Measurements from ENCODE around the gene OR7D4.

DNA sequence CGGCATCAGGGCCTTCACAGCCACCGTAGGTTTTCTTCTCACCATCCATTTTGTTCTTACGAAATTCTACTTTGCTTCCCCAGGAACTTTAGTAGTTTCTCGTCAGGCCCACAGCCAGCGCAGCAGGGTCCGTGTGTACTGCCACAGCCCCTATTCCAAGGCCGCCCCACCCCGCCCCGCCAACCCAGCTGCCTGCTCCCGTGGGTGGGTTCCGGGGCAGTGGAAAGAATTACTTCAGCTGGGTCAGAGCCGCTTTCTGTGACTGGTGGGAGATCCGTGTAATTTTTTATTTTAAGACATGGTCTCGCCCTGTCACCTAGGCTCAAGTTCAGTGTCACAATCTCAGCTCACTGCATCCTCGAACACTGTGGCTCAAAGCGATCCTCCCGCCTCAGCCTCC, 36.4 kb downstream of the OR7D4 start:
- TF ChIP-seq POLR2A (IDR thresholded peaks at IDR 0.05; ENCODE audit: low read length) (no peak), GATA1 (IDR thresholded peaks at IDR 0.05; ENCODE audit: low read depth, low read length) (no peak)

Measured in erythroblast (primary cell).